KMS-11 (cell line): ENCODE results near the gene ITGA2.
A peak's percentile ranks its signal among the peaks of the same experiment; 100 is the strongest.

Source experiments
- H2AFZ ChIP-seq: fragments of 200-600 bp; sonication (generic); 2 replicates; pipeline ENCODE4 v1.6.1; 2016; ENCODE audit warnings: antibody characterized with exemption, mixed run types, low read depth
- H3K27ac ChIP-seq: fragments of 200-600 bp; sonication (generic); 2 replicates; pipeline ENCODE4 v1.6.1; 2016; ENCODE audit warnings: mild to moderate bottlenecking, mixed run types
- H3K27me3 ChIP-seq: fragments of 200-600 bp; sonication (generic); 2 replicates; pipeline ENCODE4 v1.6.1; 2017; ENCODE audit warnings: mild to moderate bottlenecking, low read depth, mixed run types, moderate library complexity; ENCODE audit not compliant: insufficient read depth
- H3K36me3 ChIP-seq: fragments of 200-600 bp; sonication (generic); 2 replicates; pipeline ENCODE4 v1.6.1; 2017; ENCODE audit warnings: mild to moderate bottlenecking, mixed run types; ENCODE audit not compliant: insufficient read depth
- H3K4me1 ChIP-seq: fragments of 200-600 bp; sonication (generic); 2 replicates; pipeline ENCODE4 v1.6.1; 2016; ENCODE audit warnings: mild to moderate bottlenecking, low read depth, mixed run types; ENCODE audit not compliant: poor library complexity, severe bottlenecking
- H3K4me2 ChIP-seq: fragments of 200-600 bp; sonication (generic); 2 replicates; pipeline ENCODE4 v1.7.0; 2016; ENCODE audit warnings: mild to moderate bottlenecking, mixed run types
- H3K4me3 ChIP-seq: fragments of 200-600 bp; sonication (generic); IDR thresholded peaks from 2 replicates; pipeline ENCODE4 v1.6.1; 2017; ENCODE audit warnings: low read depth, low read length, mixed read lengths; ENCODE audit not compliant: insufficient read depth
- H3K79me2 ChIP-seq: fragments of 200-600 bp; sonication (generic); 2 replicates; pipeline ENCODE4 v1.6.1; 2016; ENCODE audit warnings: low read depth, mixed run types; ENCODE audit not compliant: insufficient read depth
- H3K9ac ChIP-seq: fragments of 200-600 bp; sonication (generic); 2 replicates; pipeline ENCODE4 v1.6.1; 2016; ENCODE audit warnings: mild to moderate bottlenecking, mixed run types
- H4K20me1 ChIP-seq: fragments of 200-600 bp; sonication (generic); 2 replicates; pipeline ENCODE4 v1.6.1; 2016; ENCODE audit warnings: mild to moderate bottlenecking, mixed run types; ENCODE audit not compliant: insufficient read depth
- TF ChIP-seq, protein P1 (sequence below): fragments of 200-600 bp; sonication (generic); conservative IDR thresholded peaks from 2 replicates; pipeline ENCODE4 v1.6.1; 2017; ENCODE audit warnings: low read depth, mild to moderate bottlenecking, antibody characterized with exemption, low read length, moderate library complexity, mixed read lengths

ITGA2 gene

DNA sequence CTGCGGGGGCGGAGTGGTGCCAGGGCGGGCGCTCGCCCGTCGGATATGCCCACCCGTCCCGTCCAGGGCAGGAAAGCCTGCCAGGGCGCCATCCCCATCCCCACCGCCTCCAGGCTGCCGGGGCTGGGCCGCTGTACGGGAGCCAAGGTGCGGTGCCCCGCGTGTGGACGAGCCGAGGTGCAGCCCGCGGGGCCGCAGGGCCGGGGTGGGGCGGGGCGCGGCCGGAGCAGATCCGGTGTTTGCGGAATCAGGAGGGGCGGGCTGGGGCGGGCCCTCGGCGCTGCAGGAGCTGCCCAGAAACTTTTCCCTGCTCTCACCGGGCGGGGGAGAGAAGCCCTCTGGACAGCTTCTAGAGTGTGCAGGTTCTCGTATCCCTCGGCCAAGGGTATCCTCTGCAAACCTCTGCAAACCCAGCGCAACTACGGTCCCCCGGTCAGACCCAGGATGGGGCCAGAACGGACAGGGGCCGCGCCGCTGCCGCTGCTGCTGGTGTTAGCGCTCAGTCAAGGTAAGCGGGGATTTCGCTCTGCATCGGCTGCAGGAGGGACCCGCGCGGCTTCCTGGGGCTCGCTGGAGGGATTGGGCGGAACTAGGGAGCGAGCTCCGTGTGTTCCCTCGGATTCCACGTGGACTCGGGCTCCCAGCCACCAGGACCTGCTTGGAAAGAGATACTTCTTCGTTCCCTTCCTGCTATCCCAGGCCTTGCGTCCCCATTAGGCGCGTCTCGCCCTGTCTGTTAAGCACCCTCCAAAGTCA, at the start of gene ITGA2:
Gene ITGA2 (plus strand): TSS at position 328 of the 756 bp plus-strand sequence. CDS start 117 bp downstream, at position 445.
- H3K27ac ChIP-seq: no peak within 1 kb of the TSS
- H3K9ac ChIP-seq: peak within 1 kb of the TSS; percentile 23; the same call in 1 of the 2 replicates
- peak within 1 kb of the TSS; percentile 73 for H3K4me2 ChIP-seq
- no peaks in the 10 kb centered on the region for H4K20me1 ChIP-seq
- TF ChIP-seq, protein P1, sequence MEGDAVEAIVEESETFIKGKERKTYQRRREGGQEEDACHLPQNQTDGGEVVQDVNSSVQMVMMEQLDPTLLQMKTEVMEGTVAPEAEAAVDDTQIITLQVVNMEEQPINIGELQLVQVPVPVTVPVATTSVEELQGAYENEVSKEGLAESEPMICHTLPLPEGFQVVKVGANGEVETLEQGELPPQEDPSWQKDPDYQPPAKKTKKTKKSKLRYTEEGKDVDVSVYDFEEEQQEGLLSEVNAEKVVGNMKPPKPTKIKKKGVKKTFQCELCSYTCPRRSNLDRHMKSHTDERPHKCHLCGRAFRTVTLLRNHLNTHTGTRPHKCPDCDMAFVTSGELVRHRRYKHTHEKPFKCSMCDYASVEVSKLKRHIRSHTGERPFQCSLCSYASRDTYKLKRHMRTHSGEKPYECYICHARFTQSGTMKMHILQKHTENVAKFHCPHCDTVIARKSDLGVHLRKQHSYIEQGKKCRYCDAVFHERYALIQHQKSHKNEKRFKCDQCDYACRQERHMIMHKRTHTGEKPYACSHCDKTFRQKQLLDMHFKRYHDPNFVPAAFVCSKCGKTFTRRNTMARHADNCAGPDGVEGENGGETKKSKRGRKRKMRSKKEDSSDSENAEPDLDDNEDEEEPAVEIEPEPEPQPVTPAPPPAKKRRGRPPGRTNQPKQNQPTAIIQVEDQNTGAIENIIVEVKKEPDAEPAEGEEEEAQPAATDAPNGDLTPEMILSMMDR: no peak
- H3K36me3 ChIP-seq: no peaks in the 10 kb centered on the region
- H3K27me3 ChIP-seq: peaks cover 7% of the 10 kb centered on the region
- H3K4me1 ChIP-seq: no peaks in the 10 kb centered on the region
- peak within 1 kb of the TSS; percentile 98 for H2AFZ ChIP-seq
- H3K4me3 ChIP-seq: no peak within 1 kb of the TSS
- no peaks in the 10 kb centered on the region for H3K79me2 ChIP-seq

DNA sequence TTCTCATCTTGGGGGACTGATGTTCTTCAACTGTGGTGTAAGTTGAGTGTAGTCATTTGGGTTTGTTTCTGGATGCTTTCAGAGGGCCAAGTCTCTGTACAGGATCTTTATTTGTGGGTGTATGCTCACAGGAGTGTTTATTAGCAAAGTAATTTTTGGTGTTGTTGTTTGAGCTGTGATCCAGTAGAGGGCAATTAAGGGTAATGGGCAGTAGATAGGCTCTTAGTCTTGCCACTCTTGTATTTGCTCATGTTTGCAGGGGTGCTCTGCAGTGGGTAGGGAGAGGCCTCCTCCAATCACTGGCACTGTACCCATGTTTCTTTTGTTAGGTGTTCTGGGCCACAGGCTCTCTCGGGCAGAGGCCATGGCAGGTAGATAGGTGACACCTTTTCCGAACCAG, 45.9 kb upstream of the ITGA2 start:
- Histone ChIP-seq H3K4me1 (peaks cover 4% of the 10 kb centered on the region), H3K27ac (no peak overlapping the region), H3K79me2 (no peaks in the 10 kb centered on the region), H3K4me3 (no peak overlapping the region), H4K20me1 (no peaks in the 10 kb centered on the region), H3K27me3 (no peaks in the 10 kb centered on the region), H3K4me2 (no peak overlapping the region), H3K9ac (no peak overlapping the region), H3K36me3 (no peaks in the 10 kb centered on the region), H2AFZ (no peak overlapping the region)
- TF ChIP-seq, protein P1: peak; percentile 30; the same call in 1 of the 2 replicates

DNA sequence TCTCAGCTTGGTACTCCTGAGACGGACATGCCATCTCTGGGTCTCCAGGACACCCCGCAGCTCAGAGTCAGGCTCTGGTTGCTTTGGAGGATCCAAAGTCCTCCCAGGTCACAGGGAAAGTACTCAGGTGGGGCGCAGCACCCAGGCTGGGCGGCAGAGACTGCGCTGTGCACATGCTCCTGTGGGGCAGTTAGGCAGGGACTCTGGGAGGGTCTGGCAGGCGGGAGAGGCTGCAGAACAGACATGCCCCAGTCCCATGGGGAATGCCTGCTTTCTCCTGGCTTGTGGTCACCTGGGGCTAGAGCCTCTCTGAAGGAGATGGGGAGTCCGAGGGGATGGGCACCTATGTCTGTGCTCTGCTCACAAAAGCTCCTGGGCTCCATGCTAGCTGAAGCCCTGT, 45.3 kb upstream of the ITGA2 start:
- no peaks in the 10 kb centered on the region for H4K20me1 ChIP-seq
- no peak overlapping the region for H3K27ac ChIP-seq
- no peak overlapping the region for H3K4me3 ChIP-seq
- peaks cover 4% of the 10 kb centered on the region for H3K4me1 ChIP-seq
- H3K79me2 ChIP-seq: no peaks in the 10 kb centered on the region
- no peaks in the 10 kb centered on the region for H3K27me3 ChIP-seq
- no peak overlapping the region for H3K9ac ChIP-seq
- H3K4me2 ChIP-seq: no peak overlapping the region
- no peaks in the 10 kb centered on the region for H3K36me3 ChIP-seq
- no peak overlapping the region for H2AFZ ChIP-seq
- TF ChIP-seq, protein P1: no peak

DNA sequence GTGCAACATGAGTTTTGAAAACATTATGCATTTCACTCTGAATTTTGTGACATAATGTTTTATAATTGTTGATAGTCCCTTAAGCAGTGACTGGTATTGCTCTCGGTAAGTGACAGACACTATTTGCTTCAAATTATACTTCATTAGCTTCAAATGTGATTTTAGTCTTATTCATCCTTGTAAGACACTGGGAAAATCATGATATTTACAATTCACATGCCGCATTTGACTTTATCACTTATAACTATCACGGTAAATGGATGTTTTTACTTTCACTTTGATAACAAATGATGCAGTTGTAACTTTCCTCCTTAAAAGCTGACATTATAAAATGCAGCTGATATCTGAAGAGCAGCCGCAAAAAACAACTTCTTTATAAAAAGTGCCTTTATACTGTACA, 44.1 kb upstream of the ITGA2 start:
- Histone ChIP-seq H3K4me2 (0 out of 2 replicates have a peak overlapping the region, but pooled peaks have one; percentile 11), H3K4me3 (no peak overlapping the region)

More for the DNA sequence above, 44.1 kb upstream of the ITGA2 start:
- H3K27me3 ChIP-seq: no peaks in the 10 kb centered on the region
- H3K4me1 ChIP-seq: peaks cover 4% of the 10 kb centered on the region
- no peak overlapping the region for H3K27ac ChIP-seq
- no peaks in the 10 kb centered on the region for H3K36me3 ChIP-seq
- no peaks in the 10 kb centered on the region for H3K79me2 ChIP-seq
- H4K20me1 ChIP-seq: no peaks in the 10 kb centered on the region
- peak overlapping the region; percentile 47 for H2AFZ ChIP-seq
- no peak overlapping the region for H3K9ac ChIP-seq
- TF ChIP-seq, protein P1: no peak
